Glomerular visceral epithelial cell (primary cell): Measurements from ENCODE around the gene POLDIP3.
A peak's percentile ranks its signal among the peaks of the same experiment; 100 is the strongest.
"Not testable (repeated sequence)": the region's sequence is repeated elsewhere in the genome, so short reads cannot be mapped to it uniquely, and the experiment has no call there.

ENCODE experiments used
- DNase-seq: peaks from one replicate; pipeline ENCODE4 v3.0.0-alpha.2; 2016; ENCODE audit errors: extremely low spot score

Gene POLDIP3

DNA sequence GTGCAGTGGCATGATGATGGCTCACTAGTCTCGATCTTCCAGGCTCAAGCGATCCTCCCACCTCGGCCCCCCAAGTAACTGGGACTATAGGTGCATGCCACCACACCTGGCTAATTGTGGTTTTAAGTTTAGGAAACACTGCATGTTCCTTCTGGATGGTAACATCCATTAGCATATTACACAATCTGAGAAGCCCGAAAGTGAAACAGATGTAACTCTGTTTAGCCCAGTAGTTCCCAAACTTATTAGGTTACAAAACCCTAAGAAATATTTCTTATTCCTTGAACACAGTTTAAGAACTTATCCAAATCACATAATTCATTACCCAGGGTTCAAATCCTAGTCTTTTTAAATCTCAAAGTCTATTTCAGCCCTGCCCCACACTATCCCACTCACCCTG is 28.3 kb downstream of the POLDIP3 start:
- DNase-seq, result no peak

GRCh38 chr22:42585096-42585495 is 29.6 kb downstream of the POLDIP3 start:
- no peak for DNase-seq

GRCh38 chr22:42584364-42584940 is 30.2 kb downstream of the POLDIP3 start:
- no peak for DNase-seq

DNA sequence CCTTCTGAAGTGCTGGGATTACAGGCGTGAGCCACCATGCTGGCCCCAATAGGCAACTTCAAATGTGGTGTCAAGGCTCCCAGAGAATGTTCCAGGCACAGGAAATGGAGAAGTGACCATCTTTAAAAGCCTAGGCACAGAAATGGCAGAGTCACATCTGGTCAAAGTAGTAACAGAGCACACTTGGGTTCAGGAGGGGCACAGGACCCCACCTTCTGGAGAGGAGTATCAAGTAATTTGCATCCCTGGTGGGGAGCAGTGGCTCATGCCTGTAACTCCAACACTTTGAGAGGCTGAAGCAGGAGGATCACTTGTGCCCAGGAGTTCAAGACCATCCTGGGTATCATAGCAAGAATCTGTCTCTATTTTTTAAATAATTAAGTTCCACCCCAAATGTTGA is 31.7 kb downstream of the POLDIP3 start:
- DNase-seq, result no peak

DNA sequence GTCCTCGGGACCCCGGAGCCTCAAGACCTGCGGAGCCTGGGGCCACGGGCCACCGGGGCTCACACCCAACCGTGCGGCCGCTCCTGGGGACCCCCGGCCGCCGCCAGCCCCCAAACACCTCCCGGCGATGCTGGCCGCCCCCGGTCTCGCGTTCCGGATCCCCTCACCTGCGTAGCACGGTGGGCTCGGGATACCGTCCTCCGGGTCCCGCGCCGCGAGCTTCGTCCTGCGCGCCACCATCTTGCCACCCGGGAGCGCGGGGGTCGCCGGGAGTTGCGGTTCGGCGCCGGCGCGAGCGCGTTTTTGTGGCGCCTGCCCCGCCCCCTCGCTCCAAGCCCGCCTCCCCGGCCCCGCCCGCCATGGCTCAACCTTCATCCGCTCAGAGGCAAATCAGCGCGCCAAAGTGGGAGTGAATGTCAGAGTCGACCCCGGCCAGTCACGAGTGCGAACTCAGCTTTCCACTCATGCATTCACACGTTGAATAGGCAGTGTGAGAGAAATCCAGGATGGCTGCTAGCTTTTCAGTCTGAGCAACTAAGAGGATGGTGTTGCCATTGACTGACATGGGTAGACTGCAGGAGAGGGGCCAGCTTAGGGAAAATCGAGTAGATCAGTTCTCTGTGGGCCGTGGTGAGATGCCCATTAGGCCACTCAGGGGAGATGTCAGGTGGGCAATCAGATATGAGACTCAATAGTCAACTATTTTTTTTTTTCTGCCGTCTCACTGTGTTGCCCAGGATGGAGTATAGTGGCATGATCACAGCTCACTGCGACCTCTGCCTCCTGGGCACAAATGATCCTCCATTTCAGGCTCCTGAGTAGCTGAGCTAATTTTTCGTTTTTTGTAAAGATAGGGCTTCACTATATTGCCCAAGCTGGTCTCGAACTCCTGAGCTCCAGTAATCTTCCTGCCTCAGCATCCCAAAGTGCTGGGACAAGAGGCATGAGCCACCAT is 32.6 kb downstream of the POLDIP3 start:
- peak; percentile 75 for DNase-seq

DNA sequence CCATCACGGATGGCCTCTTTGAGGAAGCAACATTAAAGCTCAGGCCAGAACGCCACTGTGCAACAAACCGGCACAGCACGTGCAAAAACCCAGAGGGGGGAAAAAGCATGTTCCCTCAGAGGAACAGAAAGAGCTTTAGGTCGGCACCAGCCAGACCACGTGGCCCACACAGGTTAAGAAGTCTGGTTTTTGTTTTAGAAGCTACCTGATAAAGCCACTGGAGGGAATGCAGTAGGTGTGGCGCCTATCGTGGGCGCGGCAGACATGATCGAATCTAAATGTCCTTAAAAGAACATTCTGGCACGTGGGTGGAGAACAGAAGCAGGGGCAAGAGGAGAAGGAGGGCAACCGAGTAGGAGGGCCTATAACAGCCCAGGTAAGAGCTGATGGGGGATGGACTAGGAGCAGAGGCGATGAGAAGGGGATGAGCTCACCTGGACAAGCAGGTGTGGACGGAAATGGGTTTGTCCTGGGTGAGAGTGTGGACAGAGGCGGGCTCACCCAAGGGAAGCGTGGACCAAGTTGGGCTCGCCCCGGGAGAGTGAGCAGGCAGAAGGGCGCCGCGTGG is 33.4 kb downstream of the POLDIP3 start:
- not testable (repeated sequence) for DNase-seq

- DNase-seq, result not testable (repeated sequence)
Observed at GRCh38 chr22:42580040-42580439, 34.6 kb downstream of the POLDIP3 start.

DNA sequence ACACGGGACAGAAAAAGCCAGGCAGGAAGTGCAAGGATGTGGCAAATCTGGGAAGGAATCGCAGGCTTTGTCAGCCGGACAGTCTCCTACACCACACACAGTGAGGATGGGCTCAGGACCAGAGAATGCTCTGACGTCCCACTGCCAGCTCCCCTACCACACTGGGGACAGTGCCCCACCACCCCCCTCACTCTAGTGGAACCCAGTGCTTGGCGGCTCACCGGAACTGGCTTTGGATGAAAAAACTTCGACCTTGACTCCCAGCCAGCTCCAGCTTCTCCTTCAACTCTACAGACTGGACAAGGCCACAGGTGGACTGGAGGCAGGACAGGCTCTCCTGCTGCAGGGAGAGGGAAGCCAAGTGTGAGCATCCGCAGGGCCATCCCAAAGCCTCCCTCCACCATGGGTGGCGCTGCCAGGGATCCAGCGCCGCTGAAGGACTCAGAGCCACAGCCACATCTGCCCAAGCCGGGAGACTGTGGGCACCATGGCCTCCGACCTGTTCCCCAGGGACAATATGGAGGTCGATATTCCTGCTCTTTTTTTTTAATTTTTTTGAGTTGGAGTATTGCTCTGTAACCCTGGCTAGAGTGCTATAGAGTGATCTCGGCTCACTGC is 37.0 kb downstream of the POLDIP3 start:
- no peak for DNase-seq

GRCh38 chr22:42577141-42577540 is 37.5 kb downstream of the POLDIP3 start:
- not testable (repeated sequence) for DNase-seq

DNA sequence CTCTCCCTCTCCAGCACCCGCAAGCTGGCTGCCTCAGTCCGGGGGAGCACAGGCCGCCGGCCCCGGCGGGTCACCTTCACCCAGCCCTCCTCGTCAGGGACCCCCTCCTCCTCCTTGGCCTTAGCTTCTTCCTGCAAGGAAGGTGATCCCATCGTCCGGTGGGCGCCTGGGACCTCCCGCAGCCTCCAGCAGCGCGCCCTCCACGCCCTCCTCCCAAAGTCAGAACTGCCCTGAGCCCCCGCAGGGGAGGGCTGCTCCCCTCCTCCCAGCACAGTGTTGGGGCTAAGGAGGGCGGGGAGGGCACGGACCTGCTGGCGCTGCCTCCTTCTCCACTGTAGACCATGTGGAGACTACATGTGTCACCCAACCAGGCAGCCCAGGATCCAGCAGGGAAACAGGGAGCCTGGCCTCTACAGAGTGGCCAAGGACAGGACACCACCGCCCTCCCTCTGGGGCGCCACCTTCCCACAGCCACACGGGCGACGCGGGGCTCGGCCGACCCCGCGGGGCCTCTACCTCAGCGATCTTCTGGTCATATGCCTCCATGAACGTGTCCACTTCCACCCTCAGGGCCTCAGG is 38.6 kb downstream of the POLDIP3 start:
- not testable (repeated sequence) for DNase-seq

DNA sequence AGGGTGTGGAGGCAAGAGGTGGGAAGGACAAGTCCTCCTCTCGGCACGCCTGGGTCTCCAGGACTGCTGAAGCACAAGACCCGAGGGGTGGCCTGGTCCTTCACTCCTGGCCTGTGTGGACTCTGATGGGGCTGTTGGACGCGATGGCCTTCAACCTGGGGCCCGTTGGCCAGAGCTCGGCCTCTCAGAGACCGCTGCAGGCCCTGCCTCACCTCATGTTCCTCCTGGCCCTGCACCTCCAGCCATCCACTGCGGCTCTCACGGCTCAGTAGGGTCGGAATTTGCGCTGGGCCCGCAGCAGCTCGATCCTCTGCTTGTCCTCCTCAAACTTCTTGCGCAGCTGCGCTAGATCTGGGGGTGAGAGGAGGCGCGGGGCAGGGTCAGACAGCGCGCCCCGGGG is 40.2 kb downstream of the POLDIP3 start:
- not testable (repeated sequence) for DNase-seq

GRCh38 chr22:42574046-42574445 is 40.6 kb downstream of the POLDIP3 start:
- DNase-seq, result not testable (repeated sequence)

DNA sequence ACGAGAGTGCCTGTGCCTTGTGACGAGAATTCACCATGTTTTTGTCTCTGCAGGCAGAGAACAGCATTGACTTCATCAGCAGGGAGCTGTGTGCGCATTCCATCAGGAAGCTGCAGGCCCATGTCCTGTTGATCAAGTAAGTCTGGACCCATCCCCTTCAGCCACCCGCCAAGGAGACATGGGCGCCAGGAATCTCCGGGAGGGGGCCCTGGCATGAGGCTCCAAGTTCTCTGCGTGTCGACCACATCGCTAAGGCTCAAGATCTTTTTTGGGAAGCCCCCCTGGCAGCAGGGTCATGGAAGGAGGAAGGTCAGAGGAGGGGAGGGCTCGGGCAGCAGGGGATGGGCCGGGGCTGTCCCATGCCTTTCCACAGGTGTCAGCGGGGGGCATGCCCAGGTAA is 43.6 kb downstream of the POLDIP3 start:
- DNase-seq, result not testable (repeated sequence)

- DNase-seq, result not testable (repeated sequence)
Observed at GRCh38 chr22:42570580-42570979, 44.1 kb downstream of the POLDIP3 start.

DNA sequence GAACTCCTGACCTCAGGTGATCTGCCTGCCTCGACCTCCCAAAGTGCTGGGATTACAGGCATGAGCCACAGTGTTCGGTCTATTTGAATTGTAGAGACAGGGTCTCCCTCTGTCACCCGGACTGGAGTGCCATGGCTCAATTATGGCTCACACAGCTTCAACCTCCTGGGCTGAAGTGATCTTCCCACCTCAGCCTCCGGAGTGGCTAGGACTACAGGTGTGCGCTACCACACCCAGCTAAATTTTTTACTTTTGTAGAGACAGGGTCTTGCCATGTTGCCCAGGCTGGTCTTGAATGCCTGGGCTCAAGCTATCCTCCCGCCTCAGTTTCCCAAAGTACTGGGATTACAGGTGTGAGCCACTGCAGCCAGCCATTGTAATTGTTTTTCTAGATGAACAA is 46.7 kb downstream of the POLDIP3 start:
- not testable (repeated sequence) for DNase-seq

DNA sequence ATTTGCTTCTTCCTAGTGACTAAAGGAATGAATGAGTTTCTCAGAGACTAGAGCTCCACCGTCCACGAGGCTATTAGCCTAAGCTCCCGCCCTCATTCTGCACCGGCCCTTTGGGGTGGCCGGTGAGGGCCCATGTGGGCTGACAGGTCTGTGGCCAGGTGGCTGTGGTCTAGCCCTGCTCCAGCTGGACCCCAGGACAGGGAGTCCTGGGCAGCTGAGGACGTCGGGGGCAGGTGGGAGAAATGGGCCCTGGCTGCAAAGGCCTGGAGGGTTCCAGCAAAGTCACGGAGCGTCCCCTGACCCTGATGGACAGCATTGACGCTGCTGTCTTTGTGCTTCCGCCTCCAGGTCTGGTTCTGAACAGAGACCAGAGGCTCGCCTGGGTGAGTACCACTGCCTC is 48.7 kb downstream of the POLDIP3 start:
- no peak for DNase-seq

DNA sequence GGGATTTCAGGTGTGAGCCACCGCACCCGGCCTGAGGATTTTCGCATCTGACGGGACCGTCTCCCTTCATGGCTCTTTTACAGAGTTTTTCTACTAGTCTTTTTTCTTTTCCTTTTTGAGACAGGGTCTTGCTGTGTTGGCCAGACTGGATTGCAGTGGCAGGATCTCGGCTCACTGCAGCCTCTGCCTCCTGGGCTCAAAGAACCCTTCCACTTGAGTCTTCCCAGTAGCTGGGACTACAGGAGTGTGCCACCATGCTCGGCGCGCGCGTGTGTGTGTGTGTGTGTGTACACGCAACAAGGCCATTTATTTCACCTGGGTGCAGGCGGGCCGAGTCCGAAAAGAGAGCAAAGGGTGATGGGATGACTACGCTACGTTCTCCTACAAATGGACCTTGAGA is 50.0 kb downstream of the POLDIP3 start:
- no peak for DNase-seq

- DNase-seq, result not testable (repeated sequence)
Observed at GRCh38 chr22:42563943-42564342, 50.7 kb downstream of the POLDIP3 start.

GRCh38 chr22:42562684-42563083 is 52.0 kb downstream of the POLDIP3 start:
- no peak for DNase-seq

DNA sequence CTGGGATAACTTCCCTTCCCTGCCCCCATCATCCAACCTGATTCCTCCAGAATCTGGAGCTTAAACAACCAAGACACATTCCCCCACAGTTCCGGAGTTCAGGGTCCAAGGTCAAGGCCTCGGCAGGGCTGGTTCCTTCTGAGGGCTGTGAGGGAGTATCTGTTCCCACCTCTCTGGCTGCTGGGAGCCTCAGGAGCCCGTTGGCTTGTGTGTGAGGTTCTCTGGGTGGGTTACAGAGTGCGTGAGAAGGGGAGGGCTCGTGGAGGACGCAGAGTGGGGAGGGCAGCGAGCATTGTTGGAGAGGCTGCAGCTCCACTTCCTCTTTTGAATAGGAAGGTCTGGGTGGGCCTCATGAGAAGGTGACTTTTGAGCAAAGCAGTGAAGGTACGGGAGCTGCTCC is 52.4 kb downstream of the POLDIP3 start:
- DNase-seq, result no peak

DNA sequence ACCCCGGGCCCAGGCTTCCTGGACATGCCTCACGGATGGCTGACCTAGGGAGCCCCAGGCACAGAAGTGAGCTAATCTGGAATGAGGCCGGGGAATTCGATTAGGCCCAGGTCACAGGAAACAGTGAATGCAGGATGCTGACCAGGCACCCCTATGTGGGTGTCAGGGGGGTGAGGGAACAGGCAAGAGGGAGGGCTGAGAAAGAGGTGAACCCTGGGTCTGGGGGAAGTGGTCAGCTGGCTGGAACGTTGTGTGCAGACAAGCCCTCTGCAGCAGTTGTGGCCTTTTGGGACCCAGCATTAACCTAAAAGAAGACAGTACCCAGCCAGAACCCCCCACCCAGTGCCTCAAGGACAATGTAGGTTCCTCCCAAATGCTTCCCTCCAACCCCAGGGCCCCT is 52.8 kb downstream of the POLDIP3 start:
- DNase-seq, result no peak

GRCh38 chr22:42560781-42561180 is 53.9 kb downstream of the POLDIP3 start:
- peak; percentile 16 for DNase-seq
